Spinal cord (tissue), 10 donors: ENCODE results near the gene DDI2. TPM values are rescaled to one million over a fixed set of nuclear protein-coding genes. Genes with fewer than 3 reads are reported as not detected.

ENCODE experiments used
- DNase-seq, 6 donors: peaks; one replicate each; pipeline versions ENCODE4 v3.0.0 to v3.0.0-alpha.2; 2013 to 2015; ENCODE audit warnings: low spot score in 6 of 6, low read depth in 4 of 6
- H3K27ac ChIP-seq: one replicate; pipeline ENCODE4 v1.5.1; 2013; ENCODE audit warnings: low read depth, low read length, control low read depth
- H3K27me3 ChIP-seq: one replicate; pipeline ENCODE4 v1.6.1; 2013; ENCODE audit warnings: low read length; ENCODE audit not compliant: control insufficient read depth, insufficient read depth
- H3K36me3 ChIP-seq: one replicate; pipeline ENCODE4 v1.6.1; 2013; ENCODE audit warnings: low read length; ENCODE audit not compliant: control insufficient read depth, insufficient read depth
- H3K4me1 ChIP-seq: one replicate; pipeline ENCODE4 v1.6.1; 2013; ENCODE audit warnings: low read length; ENCODE audit not compliant: control insufficient read depth, insufficient read depth
- H3K4me3 ChIP-seq: one replicate; pipeline ENCODE4 v1.5.1; 2013; ENCODE audit warnings: low read depth, low read length, control low read depth
- H3K9me3 ChIP-seq: one replicate; pipeline ENCODE4 v1.6.1; 2013; ENCODE audit warnings: low read length; ENCODE audit not compliant: control insufficient read depth, insufficient read depth
- WGBS: methylation state at CpG from one replicate; pipeline ENCODE4 v1.1.5; 2013; ENCODE audit warnings: missing lambda C conversion rate; ENCODE audit not compliant: insufficient coverage; 5-methylcytosine and 5-hydroxymethylcytosine counted together
- polyA plus RNA-seq, 2 donors: library from polyadenylated mRNA; unstranded; fragments of 120-200 nt; gene quantifications; one replicate each; pipeline ENCODE4 v1.2.1, GENCODE V29; 2013; ENCODE audit not compliant: insufficient read length in 2 of 2
- total RNA-seq, 2 donors: library from RNA; depleted of rRNA in 1 of 2; stranded (reverse); fragments of 120-200 nt in 1 of 2; fragments of >200 nt in 1 of 2; gene quantifications; one replicate each; pipeline versions ENCODE4 v1.2.3 to v1.2.4, GENCODE V29; 2013 to 2014
- donor health status: healthy.

The DDI2 gene
- total and polyA plus RNA-seq, 4 donors: 9.5 to 26.6 (median 12.2) TPM

GRCh38 chr1:15578921-15579682 is 38.2 kb upstream of the DDI2 start:
- Histone ChIP-seq H3K36me3 (peaks cover 4% of the 10 kb centered on the region), H3K27ac (peak overlapping the region; percentile 22), H3K4me3 (no peak overlapping the region), H3K4me1 (peaks cover 10% of the 10 kb centered on the region), H3K27me3 (peaks cover 4% of the 10 kb centered on the region), H3K9me3 (no peaks in the 10 kb centered on the region)
- DNase-seq: no peak
- WGBS: 84% methylated on average over 15 of the region's 16 CpGs

- Histone ChIP-seq H3K4me3 (no peak overlapping the region), H3K36me3 (peaks cover 4% of the 10 kb centered on the region), H3K4me1 (peaks cover 15% of the 10 kb centered on the region), H3K9me3 (no peaks in the 10 kb centered on the region), H3K27ac (peak overlapping the region; percentile 22), H3K27me3 (peaks cover 9% of the 10 kb centered on the region)
- no peak for DNase-seq
Observed at GRCh38 chr1:15579683-15580047, 37.6 kb upstream of the DDI2 start.

GRCh38 chr1:15583016-15583706 is 34.1 kb upstream of the DDI2 start:
- WGBS: 94% methylated on average over 12 of the region's 18 CpGs
- Histone ChIP-seq H3K4me1 (peaks cover 19% of the 10 kb centered on the region), H3K27ac (no peak overlapping the region), H3K27me3 (peaks cover 9% of the 10 kb centered on the region), H3K4me3 (no peak overlapping the region), H3K9me3 (no peaks in the 10 kb centered on the region), H3K36me3 (peaks cover 4% of the 10 kb centered on the region)
- no peak for DNase-seq

GRCh38 chr1:15584489-15585363 is 32.5 kb upstream of the DDI2 start, which contains the start of gene AGMAT:
Gene AGMAT (minus strand): TSS chr1:15585051. CDS start chr1:15584967, 84 bp downstream.
- H3K36me3 ChIP-seq: no peaks in the 10 kb centered on the region
- H3K27ac ChIP-seq: no peak within 1 kb of the TSS
- peaks cover 9% of the 10 kb centered on the region for H3K4me1 ChIP-seq
- peak within 1 kb of the TSS; percentile 40 for H3K4me3 ChIP-seq
- WGBS: under 1% methylated on average over 66 of the region's 68 CpGs
- no peaks in the 10 kb centered on the region for H3K9me3 ChIP-seq
- DNase-seq: peak in 2 of 6 donors; percentile 22 to 26
- peaks cover 9% of the 10 kb centered on the region for H3K27me3 ChIP-seq

- Histone ChIP-seq H3K9me3 (no peaks in the 10 kb centered on the region), H3K36me3 (no peaks in the 10 kb centered on the region), H3K27ac (no peak overlapping the region), H3K4me1 (no peaks in the 10 kb centered on the region), H3K27me3 (peaks cover 2% of the 10 kb centered on the region), H3K4me3 (no peak overlapping the region)
- DNase-seq: peak in 1 of 6 donors; percentile 52
- 0% methylated on average over 1 of the region's 5 CpGs for WGBS
Observed at GRCh38 chr1:15592285-15592684, 25.0 kb upstream of the DDI2 start.

- Histone ChIP-seq H3K36me3 (no peaks in the 10 kb centered on the region), H3K4me3 (no peak overlapping the region), H3K4me1 (no peaks in the 10 kb centered on the region), H3K9me3 (no peaks in the 10 kb centered on the region), H3K27ac (no peak overlapping the region), H3K27me3 (peaks cover 2% of the 10 kb centered on the region)
- WGBS: no CpG with 5 or more reads among the region's 5 CpGs
- no peak for DNase-seq
Observed at GRCh38 chr1:15595809-15596617, 21.2 kb upstream of the DDI2 start.

- DNase-seq: no peak
- Histone ChIP-seq H3K4me1 (peaks cover 6% of the 10 kb centered on the region), H3K27ac (no peak overlapping the region), H3K4me3 (no peak overlapping the region), H3K9me3 (no peaks in the 10 kb centered on the region), H3K36me3 (no peaks in the 10 kb centered on the region), H3K27me3 (peaks cover 2% of the 10 kb centered on the region)
- WGBS: no CpG with 5 or more reads among the region's 2 CpGs
Observed at GRCh38 chr1:15598436-15598835, 18.8 kb upstream of the DDI2 start.

- DNase-seq: peak; percentile 91 to 99 (median 94)
- H3K27me3 ChIP-seq: no peaks in the 10 kb centered on the region
- H3K9me3 ChIP-seq: no peaks in the 10 kb centered on the region
- H3K27ac ChIP-seq: peak overlapping the region; percentile 92
- peak overlapping the region; percentile 90 for H3K4me3 ChIP-seq
- under 1% methylated on average over 56 of the region's 56 CpGs for WGBS
- no peaks in the 10 kb centered on the region for H3K36me3 ChIP-seq
- H3K4me1 ChIP-seq: peaks cover 13% of the 10 kb centered on the region
Observed at GRCh38 chr1:15603050-15603965, 13.9 kb upstream of the DDI2 start.
